H1 (cell line): ENCODE results near the gene NECTIN1.

Source experiments
- BRCA1 ChIP-seq: IDR thresholded peaks from 2 replicates; pipeline ENCODE4 v1.6.1; 2012; ENCODE audit warnings: low read depth, low read length, improper control_type of control experiment
- CREB1 ChIP-seq: IDR thresholded peaks from 2 replicates; pipeline ENCODE4 v1.6.1; 2012; ENCODE audit warnings: inconsistent platforms
- CTCF ChIP-seq, 3 experiments: IDR thresholded peaks; 1 replicate in 2 of 3; 2 replicates in 1 of 3; pipeline versions ENCODE4 v1.5.1 to v1.6.1; 2011; ENCODE audit warnings: low read length in 3 of 3, mild to moderate bottlenecking in 3 of 3, inconsistent platforms in 2 of 3, low read depth in 1 of 3, moderate library complexity in 1 of 3; ENCODE audit not compliant: insufficient read depth in 1 of 3; ENCODE audit errors: control extremely low read depth in 1 of 3
- EP300 ChIP-seq, 2 experiments: IDR thresholded peaks; 1 replicate in 1 of 2; 2 replicates in 1 of 2; pipeline ENCODE4 v1.6.1; 2011 to 2012; ENCODE audit warnings: low read depth in 2 of 2, low read length in 2 of 2, mild to moderate bottlenecking in 2 of 2, borderline replicate concordance in 1 of 2, inconsistent platforms in 1 of 2, moderate library complexity in 1 of 2
- GTF2F1 ChIP-seq: IDR thresholded peaks from 2 replicates; pipeline ENCODE4 v1.6.1; 2012; ENCODE audit warnings: low read depth, low read length, improper control_type of control experiment, borderline replicate concordance
- JUND ChIP-seq: IDR thresholded peaks from 2 replicates; pipeline ENCODE4 v1.6.1; 2011; ENCODE audit warnings: mild to moderate bottlenecking, improper control_type of control experiment, low read length
- KDM1A ChIP-seq: fragments of 200-600, 300-600 bp; sonication (generic); IDR thresholded peaks from 2 replicates; pipeline ENCODE4 v1.7.1; 2016; ENCODE audit warnings: mild to moderate bottlenecking, low read length, borderline replicate concordance
- MAFK ChIP-seq: IDR thresholded peaks from 2 replicates; pipeline ENCODE4 v1.6.1; 2012; ENCODE audit warnings: low read depth, mild to moderate bottlenecking, improper control_type of control experiment, low read length
- POLR2A ChIP-seq, 2 experiments: IDR thresholded peaks; 1 replicate in 1 of 2; 2 replicates in 1 of 2; pipeline ENCODE4 v1.6.1; 2011; ENCODE audit warnings: low read depth in 2 of 2, low read length in 2 of 2, mild to moderate bottlenecking in 2 of 2; ENCODE audit errors: control extremely low read depth in 1 of 2
- RBBP5 ChIP-seq: IDR thresholded peaks from 2 replicates; pipeline ENCODE4 v1.7.1; 2012; ENCODE audit warnings: low read depth, mild to moderate bottlenecking, inconsistent platforms, low read length, moderate library complexity, borderline replicate concordance
- SP1 ChIP-seq: IDR thresholded peaks from 2 replicates; pipeline ENCODE4 v1.6.1; 2011; ENCODE audit warnings: low read depth, low read length
- USF2 ChIP-seq: IDR thresholded peaks from 2 replicates; pipeline ENCODE4 v1.6.1; 2011; ENCODE audit warnings: low read length, improper control_type of control experiment
- YY1 ChIP-seq: IDR thresholded peaks from 2 replicates; pipeline ENCODE4 v1.6.1; 2011; ENCODE audit warnings: low read depth, mild to moderate bottlenecking, low read length
- ZNF274 ChIP-seq: IDR thresholded peaks from 2 replicates; pipeline ENCODE4 v1.7.0; 2012; ENCODE audit warnings: low read length, borderline replicate concordance; ENCODE audit errors: extremely low read depth

GRCh38 chr11:119639642-119640205 lies 89.3 kb downstream of the NECTIN1 start:
- no peak for TF ChIP-seq CTCF (IDR thresholded peaks at IDR 0.05; ENCODE audit: control extremely low read depth in 1 of 3, insufficient read depth in 1 of 3, low read depth in 1 of 3, low read length in 3 of 3)
- no peak for TF ChIP-seq SP1
- no peak for TF ChIP-seq YY1
- TF ChIP-seq JUND, result no peak
- TF ChIP-seq MAFK, result no peak
- TF ChIP-seq BRCA1, result no peak
- no peak for TF ChIP-seq KDM1A
- TF ChIP-seq USF2, result no peak
- TF ChIP-seq EP300 (IDR thresholded peaks at IDR 0.05; ENCODE audit: borderline replicate concordance in 1 of 2, low read depth in 2 of 2, low read length in 2 of 2), result no peak
- TF ChIP-seq POLR2A (IDR thresholded peaks at IDR 0.05; ENCODE audit: control extremely low read depth in 1 of 2, low read depth in 2 of 2, low read length in 2 of 2), result no peak
- TF ChIP-seq GTF2F1, result no peak
- no peak for TF ChIP-seq CREB1
- no peak for TF ChIP-seq RBBP5
- no peak for TF ChIP-seq ZNF274
